GM10248 (cell line): ENCODE measurements around the gene LCE1F.

Source experiments
- CTCF ChIA-PET: fragments of 300-600 bp; sonication (Branson Sonifier 250); formaldehyde crosslinking; extraction: SDS; loops from one replicate; lab custom pipeline; 2021; ENCODE audit warnings: antibody characterized with exemption; lab: Yijun Ruan, JAX
- POLR2A ChIA-PET: fragments of 350-650 bp; sonication (Branson Sonifier 250); formaldehyde crosslinking; extraction: SDS; loops from one replicate; lab custom pipeline; 2020; ENCODE audit warnings: antibody characterized with exemption; lab: Yijun Ruan, JAX
- DNase-seq: peaks from one replicate; pipeline ENCODE4 v3.0.0; 2012; ENCODE audit errors: extremely low spot score
- TF ChIP-seq, protein P1 (sequence below): IDR thresholded peaks from 2 replicates; pipeline ENCODE4 v1.5.1; 2012; ENCODE audit warnings: mild to moderate bottlenecking, low read depth; ENCODE audit errors: extremely low read depth, missing control alignments, control extremely low read depth

LCE1F gene

DNA sequence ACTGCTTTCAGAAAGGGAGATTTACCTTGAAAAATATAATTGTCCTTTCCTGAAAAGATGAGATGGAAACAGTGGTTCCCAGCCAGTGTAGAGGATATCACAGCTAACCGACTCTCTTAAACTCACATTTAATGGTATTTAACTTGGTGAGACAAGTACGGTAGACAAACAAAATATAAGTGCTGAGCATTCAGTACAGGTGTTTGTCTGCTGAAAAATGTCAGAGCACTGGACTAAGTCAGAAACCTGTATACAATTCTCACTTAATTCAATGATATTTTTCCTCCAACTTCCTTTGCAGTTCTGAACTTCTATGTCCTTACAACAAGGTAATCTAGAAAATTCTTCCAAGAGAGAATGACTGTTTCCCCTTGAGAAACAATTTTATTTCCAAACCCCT, 36.7 kb downstream of the LCE1F start, which contains the start of gene LCE1B:
TSS of gene LCE1B (plus strand) at position 301 of the 400 bp plus-strand sequence. CDS start 476 bp downstream, outside the sequence.
- POLR2A ChIA-PET, result no interaction called here
- TF ChIP-seq, protein P1, sequence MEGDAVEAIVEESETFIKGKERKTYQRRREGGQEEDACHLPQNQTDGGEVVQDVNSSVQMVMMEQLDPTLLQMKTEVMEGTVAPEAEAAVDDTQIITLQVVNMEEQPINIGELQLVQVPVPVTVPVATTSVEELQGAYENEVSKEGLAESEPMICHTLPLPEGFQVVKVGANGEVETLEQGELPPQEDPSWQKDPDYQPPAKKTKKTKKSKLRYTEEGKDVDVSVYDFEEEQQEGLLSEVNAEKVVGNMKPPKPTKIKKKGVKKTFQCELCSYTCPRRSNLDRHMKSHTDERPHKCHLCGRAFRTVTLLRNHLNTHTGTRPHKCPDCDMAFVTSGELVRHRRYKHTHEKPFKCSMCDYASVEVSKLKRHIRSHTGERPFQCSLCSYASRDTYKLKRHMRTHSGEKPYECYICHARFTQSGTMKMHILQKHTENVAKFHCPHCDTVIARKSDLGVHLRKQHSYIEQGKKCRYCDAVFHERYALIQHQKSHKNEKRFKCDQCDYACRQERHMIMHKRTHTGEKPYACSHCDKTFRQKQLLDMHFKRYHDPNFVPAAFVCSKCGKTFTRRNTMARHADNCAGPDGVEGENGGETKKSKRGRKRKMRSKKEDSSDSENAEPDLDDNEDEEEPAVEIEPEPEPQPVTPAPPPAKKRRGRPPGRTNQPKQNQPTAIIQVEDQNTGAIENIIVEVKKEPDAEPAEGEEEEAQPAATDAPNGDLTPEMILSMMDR, result no peak
- no peak for DNase-seq
- CTCF ChIA-PET, result no interaction called here

DNA sequence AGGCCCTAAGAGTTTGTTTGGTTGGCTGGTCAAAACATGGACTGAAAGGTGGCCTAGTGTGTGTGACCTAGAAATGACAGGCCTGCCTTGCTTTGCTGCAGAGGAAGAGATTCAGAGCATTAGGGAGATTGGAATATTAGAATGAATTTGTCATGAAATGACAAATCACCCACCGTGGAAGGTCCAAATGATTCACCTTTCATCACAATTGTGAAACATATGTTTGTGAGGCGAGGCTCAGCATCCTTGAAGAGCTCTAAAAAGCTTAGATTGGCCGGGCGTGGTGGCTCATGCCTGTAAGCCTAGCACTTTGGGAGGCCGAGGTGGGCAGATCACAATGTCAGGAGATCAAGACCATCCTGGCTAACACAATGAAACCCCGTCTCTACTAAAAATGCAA, 42.4 kb downstream of the LCE1F start:
- DNase-seq, result no peak
- POLR2A ChIA-PET, result no interaction called here
- TF ChIP-seq, protein P1, result no peak
- CTCF ChIA-PET, result interaction anchor here (1.3 kb wide), 1 partner anchor 10 kb away, joined by 3 read pairs; no protein-coding TSS in a partner anchor

DNA sequence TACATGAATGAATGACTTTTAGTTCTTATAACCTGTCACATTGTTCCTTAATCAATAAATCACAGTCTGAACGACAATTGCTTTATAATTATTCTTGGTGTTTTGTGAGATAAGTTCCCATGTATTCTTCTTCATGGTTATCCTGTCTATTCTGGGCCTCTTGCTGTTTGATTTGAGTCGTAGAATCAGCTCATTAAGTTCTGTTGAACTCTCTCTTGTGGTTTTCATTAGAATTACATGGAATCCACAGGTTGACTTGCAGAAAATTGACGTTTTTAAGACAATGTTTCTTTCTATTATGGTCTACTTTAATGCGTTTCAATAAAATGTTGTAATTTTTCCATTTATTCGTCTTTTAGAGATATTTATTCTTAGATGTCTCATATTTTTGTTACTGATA, 48.4 kb downstream of the LCE1F start:
- TF ChIP-seq, protein P1, result no peak
- CTCF ChIA-PET, result no interaction called here

DNA sequence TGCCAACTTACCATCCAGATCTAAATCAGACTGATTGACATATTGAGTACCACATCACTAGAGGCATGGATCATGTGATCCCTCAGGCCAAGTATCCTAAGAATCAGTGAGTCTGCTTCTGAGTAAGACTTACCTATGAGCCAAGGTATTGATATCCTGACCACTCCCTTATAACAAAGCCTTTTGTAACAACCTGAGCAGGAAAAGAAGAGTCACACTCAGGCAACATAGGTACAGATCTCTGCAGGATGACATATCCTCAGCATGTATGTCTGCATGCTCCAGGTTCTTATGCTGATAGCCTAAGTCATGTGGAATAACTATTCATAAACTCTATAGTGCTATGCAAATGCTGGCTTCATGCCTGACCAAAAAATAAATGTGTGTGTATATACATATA, 50.0 kb downstream of the LCE1F start:
- TF ChIP-seq, protein P1, result no peak
- ChIA-PET CTCF (no interaction called here), POLR2A (no interaction called here)
- no peak for DNase-seq

More for the DNA sequence above, 48.4 kb downstream of the LCE1F start:
- no peak for DNase-seq
- POLR2A ChIA-PET, result no interaction called here
